HEK293 (cell line): Measurements from ENCODE around the gene GNB3.

Source experiments
- ATF2 ChIP-seq: fragments of 450-650 bp; formaldehyde crosslinking; IDR thresholded peaks from 2 replicates; pipeline ENCODE4 v1.5.1; 2016; ENCODE audit warnings: missing biosample characterization, missing genetic modification characterization, low read depth
- BCL6B ChIP-seq: fragments of 450-650 bp; formaldehyde crosslinking; IDR thresholded peaks from 2 replicates; pipeline ENCODE4 v1.5.1; 2017; ENCODE audit warnings: missing biosample characterization, missing genetic modification characterization
- KLF16 ChIP-seq: fragments of 450-650 bp; formaldehyde crosslinking; IDR thresholded peaks from 2 replicates; pipeline ENCODE4 v1.5.1; 2017; ENCODE audit warnings: missing biosample characterization, missing genetic modification characterization
- KLF7 ChIP-seq: fragments of 450-650 bp; formaldehyde crosslinking; IDR thresholded peaks from 2 replicates; pipeline ENCODE4 v1.5.1; 2016; ENCODE audit warnings: missing biosample characterization, missing genetic modification characterization, borderline replicate concordance
- MEIS1 ChIP-seq: sonication (generic); formaldehyde crosslinking; IDR thresholded peaks from 2 replicates; pipeline ENCODE4 v1.8.1; 2022; ENCODE audit warnings: missing genetic modification reagents, mild to moderate bottlenecking, borderline replicate concordance
- PRDM10 ChIP-seq: fragments of 450-650 bp; formaldehyde crosslinking; IDR thresholded peaks from 2 replicates; pipeline ENCODE4 v1.5.1; 2016; ENCODE audit warnings: missing biosample characterization, missing genetic modification characterization
- PRDM4 ChIP-seq: fragments of 450-650 bp; formaldehyde crosslinking; IDR thresholded peaks from 2 replicates; pipeline ENCODE4 v1.5.1; 2017; ENCODE audit warnings: missing biosample characterization, missing genetic modification characterization
- TRIM28 ChIP-seq: IDR thresholded peaks from 2 replicates; pipeline ENCODE4 v1.6.1; 2011; ENCODE audit warnings: low read length, control low read depth, borderline replicate concordance
- YY2 ChIP-seq: fragments of 450-650 bp; formaldehyde crosslinking; IDR thresholded peaks from 2 replicates; pipeline ENCODE4 v1.5.1; 2016; ENCODE audit warnings: missing biosample characterization, missing genetic modification characterization
- ZBTB20 ChIP-seq: fragments of 450-650 bp; formaldehyde crosslinking; IDR thresholded peaks from 2 replicates; pipeline ENCODE4 v1.5.1; 2016; ENCODE audit warnings: missing biosample characterization, missing genetic modification characterization
- ZBTB21 ChIP-seq: fragments of 450-650 bp; formaldehyde crosslinking; IDR thresholded peaks from 2 replicates; pipeline ENCODE4 v1.5.1; 2017; ENCODE audit warnings: missing biosample characterization, missing genetic modification characterization
- ZNF2 ChIP-seq: fragments of 450-650 bp; formaldehyde crosslinking; IDR thresholded peaks from 2 replicates; pipeline ENCODE4 v1.5.1; 2016; ENCODE audit warnings: missing biosample characterization, missing genetic modification characterization
- ZNF24 ChIP-seq: fragments of 450-650 bp; formaldehyde crosslinking; IDR thresholded peaks from 2 replicates; pipeline ENCODE4 v1.5.1; 2016; ENCODE audit warnings: missing biosample characterization, missing genetic modification characterization
- ZNF26 ChIP-seq: fragments of 450-650 bp; formaldehyde crosslinking; IDR thresholded peaks from 2 replicates; pipeline ENCODE4 v1.5.1; 2016; ENCODE audit warnings: missing biosample characterization, missing genetic modification characterization
- ZNF404 ChIP-seq: fragments of 450-650 bp; formaldehyde crosslinking; IDR thresholded peaks from 2 replicates; pipeline ENCODE4 v1.5.1; 2017; ENCODE audit warnings: missing biosample characterization, missing genetic modification characterization
- ZNF416 ChIP-seq: fragments of 450-650 bp; formaldehyde crosslinking; IDR thresholded peaks from 2 replicates; pipeline ENCODE4 v1.5.1; 2016; ENCODE audit warnings: missing biosample characterization, missing genetic modification characterization
- ZNF423 ChIP-seq: fragments of 450-650 bp; formaldehyde crosslinking; IDR thresholded peaks from 2 replicates; pipeline ENCODE4 v1.5.1; 2016; ENCODE audit warnings: missing biosample characterization, missing genetic modification characterization
- ZNF433 ChIP-seq: fragments of 450-650 bp; formaldehyde crosslinking; IDR thresholded peaks from 2 replicates; pipeline ENCODE4 v1.5.1; 2016; ENCODE audit warnings: missing biosample characterization, missing genetic modification characterization, low read depth
- ZNF473 ChIP-seq: fragments of 450-650 bp; formaldehyde crosslinking; IDR thresholded peaks from 2 replicates; pipeline ENCODE4 v1.5.1; 2017; ENCODE audit warnings: missing biosample characterization, missing genetic modification characterization
- ZNF530 ChIP-seq: fragments of 450-650 bp; formaldehyde crosslinking; IDR thresholded peaks from 2 replicates; pipeline ENCODE4 v1.5.1; 2016; ENCODE audit warnings: low read depth, missing biosample characterization, missing genetic modification characterization
- ZNF549 ChIP-seq: fragments of 450-650 bp; IDR thresholded peaks from 2 replicates; pipeline ENCODE4 v1.5.1; 2018; ENCODE audit warnings: missing biosample characterization, missing genetic modification characterization, mild to moderate bottlenecking, inconsistent platforms, moderate library complexity
- ZNF585B ChIP-seq: fragments of 450-650 bp; formaldehyde crosslinking; IDR thresholded peaks from 2 replicates; pipeline ENCODE4 v1.5.1; 2016; ENCODE audit warnings: missing biosample characterization, missing genetic modification characterization
- ZNF624 ChIP-seq: fragments of 450-650 bp; formaldehyde crosslinking; IDR thresholded peaks from 2 replicates; pipeline ENCODE4 v1.5.1; 2017; ENCODE audit warnings: missing biosample characterization, missing genetic modification characterization
- ZNF664 ChIP-seq: fragments of 450-650 bp; formaldehyde crosslinking; IDR thresholded peaks from 2 replicates; pipeline ENCODE4 v1.5.1; 2016; ENCODE audit warnings: missing biosample characterization, missing genetic modification characterization
- ZNF670 ChIP-seq: fragments of 450-650 bp; formaldehyde crosslinking; IDR thresholded peaks from 2 replicates; pipeline ENCODE4 v1.5.1; 2016; ENCODE audit warnings: missing biosample characterization, missing genetic modification characterization, low read depth
- ZNF776 ChIP-seq: fragments of 450-650 bp; formaldehyde crosslinking; IDR thresholded peaks from 2 replicates; pipeline ENCODE4 v1.5.0; 2017; ENCODE audit warnings: missing biosample characterization, missing genetic modification characterization, borderline replicate concordance
- ZNF843 ChIP-seq: fragments of 450-650 bp; formaldehyde crosslinking; IDR thresholded peaks from 2 replicates; pipeline ENCODE4 v1.5.1; 2016; ENCODE audit warnings: missing biosample characterization, missing genetic modification characterization
- ZSCAN18 ChIP-seq: fragments of 450-650 bp; formaldehyde crosslinking; IDR thresholded peaks from 2 replicates; pipeline ENCODE4 v1.5.1; 2016; ENCODE audit warnings: missing biosample characterization, missing genetic modification characterization
- ZSCAN30 ChIP-seq: fragments of 450-650 bp; IDR thresholded peaks from 2 replicates; pipeline ENCODE4 v1.5.1; 2018; ENCODE audit warnings: missing biosample characterization, mild to moderate bottlenecking, missing genetic modification characterization, moderate library complexity

GNB3 gene

GRCh38 chr12:6871052-6871957, 30.6 kb downstream of the GNB3 start (continued):
- TF ChIP-seq ZNF2 = no peak
- no peak for TF ChIP-seq PRDM10 (tag by site-specific recombination)
- TF ChIP-seq ZBTB21 (tag by site-specific recombination) = no peak
- peak; percentile 66 for TF ChIP-seq ZBTB20 (tag by site-specific recombination)
- no peak for TF ChIP-seq ATF2
- no peak for TF ChIP-seq BCL6B (tag by site-specific recombination)
- TF ChIP-seq ZNF416 = no peak
- no peak for TF ChIP-seq ZNF776 (tag by site-specific recombination)
- no peak for TF ChIP-seq ZNF473 (tag by site-specific recombination)
- no peak for TF ChIP-seq ZNF530 (tag by site-specific recombination)
- TF ChIP-seq KLF7 (tag by site-specific recombination) = no peak
- TF ChIP-seq ZSCAN18 = no peak
- no peak for TF ChIP-seq MEIS1 (CRISPR knock-in tag)
- no peak for TF ChIP-seq ZNF549
- TF ChIP-seq ZNF423 (tag by site-specific recombination) = no peak
- TF ChIP-seq ZNF404 (tag by site-specific recombination) = no peak
- TF ChIP-seq ZNF24 (tag by site-specific recombination) = no peak
- TF ChIP-seq ZNF26 = no peak
- 0 out of 2 replicates have a peak, but pooled peaks have one; percentile 27 for TF ChIP-seq KLF16 (tag by site-specific recombination)
- TF ChIP-seq ZSCAN30 = no peak
- TF ChIP-seq ZNF670 (tag by site-specific recombination) = no peak
- TF ChIP-seq PRDM4 (tag by site-specific recombination) = no peak
- TF ChIP-seq ZNF433 (tag by site-specific recombination) = no peak
- TF ChIP-seq ZNF664 = no peak
- no peak for TF ChIP-seq ZNF624
- TF ChIP-seq ZNF585B (tag by site-specific recombination) = no peak
- TF ChIP-seq YY2 = no peak
- TF ChIP-seq TRIM28 = no peak
- no peak for TF ChIP-seq ZNF843 (tag by site-specific recombination)
